GM12878 (cell line): ENCODE results near the gene MPRIP. TPM values are rescaled to one million over a fixed set of nuclear protein-coding genes. Genes with fewer than 3 reads are reported as not detected.

Experiments used
- ATAC-seq: fragments of 200-7000 bp; cut with Tn5 transposase; 3 replicates; pipeline ENCODE4 v1.9.1; 2020; ENCODE audit warnings: mild to moderate bottlenecking, moderate library complexity
- BruUV-seq: library from RNA; stranded (reverse); fragments of 400-500 nt; replicated peaks from 2 replicates; lab custom pipeline; 2021; lab: Mats Ljungman, UMichigan
- CTCF ChIA-PET: fragments of 300-600 bp; sonication (Branson Sonifier 250); formaldehyde crosslinking; extraction: SDS; loops from one replicate; lab custom pipeline; 2021; ENCODE audit warnings: inconsistent platforms; lab: Yijun Ruan, JAX
- POLR2A ChIA-PET: fragments of 350-600 bp; formaldehyde crosslinking; extraction: SDS; loops from one replicate; lab custom pipeline; 2021; ENCODE audit warnings: inconsistent platforms; lab: Charles Lee
- RAD21 ChIA-PET: fragments of 300-600 bp; sonication (Branson Sonifier 250); formaldehyde crosslinking; loops from one replicate; lab custom pipeline; 2023; ENCODE audit warnings: antibody characterized with exemption; ENCODE audit not compliant: unreplicated experiment; lab: Charles Lee
- SMC1A ChIA-PET: fragments of 300-600 bp; sonication (Branson Sonifier 250); formaldehyde crosslinking; loops from one replicate; lab custom pipeline; 2023; ENCODE audit not compliant: unreplicated experiment, uncharacterized antibody; lab: Charles Lee
- DNase-seq: peaks from one replicate; pipeline ENCODE4 v3.0.0-alpha.2; 2011; ENCODE audit warnings: low read depth, low spot score
- FAIRE-seq: peaks from 3 replicates; lab custom pipeline; 2011; peaks lifted over from hg19 to GRCh38; lab: Jason Lieb, UNC
- H2AFZ ChIP-seq: 2 replicates; pipeline ENCODE4 v1.6.0; 2011; ENCODE audit warnings: low read depth, low read length, control low read depth; ENCODE audit not compliant: control insufficient read depth
- H3K27ac ChIP-seq: 2 replicates; pipeline ENCODE4 v1.5.1; 2011; ENCODE audit warnings: control low read depth; ENCODE audit not compliant: control insufficient read depth, insufficient read depth
- H3K27me3 ChIP-seq, 2 experiments: replicated peaks in 1 of 2; 2 replicates each; pipeline versions ENCODE4 v1.6.0 to v1.6.1; 2011; ENCODE audit warnings: low read length in 1 of 2; ENCODE audit not compliant: control insufficient read depth in 2 of 2, insufficient read depth in 2 of 2
- H3K36me3 ChIP-seq, 2 experiments: 2 replicates each; pipeline ENCODE4 v1.5.1; 2011; ENCODE audit warnings: low read length in 1 of 2; ENCODE audit not compliant: control insufficient read depth in 2 of 2, insufficient read depth in 2 of 2
- H3K4me1 ChIP-seq: 2 replicates; pipeline ENCODE4 v1.6.1; 2011; ENCODE audit warnings: mild to moderate bottlenecking, low read length, moderate library complexity, mixed read lengths; ENCODE audit not compliant: control insufficient read depth, insufficient read depth
- H3K4me2 ChIP-seq: 2 replicates; pipeline ENCODE4 v1.6.0; 2011; ENCODE audit warnings: control low read depth; ENCODE audit not compliant: control insufficient read depth, insufficient read depth
- H3K4me3 ChIP-seq: fragments of 200-600 bp; sonication (generic); 2 replicates; pipeline ENCODE4 v1.5.1; 2016
- H3K79me2 ChIP-seq: 2 replicates; pipeline ENCODE4 v1.6.0; 2011; ENCODE audit warnings: low read length; ENCODE audit not compliant: control insufficient read depth, insufficient read depth
- H3K9ac ChIP-seq: 2 replicates; pipeline ENCODE4 v1.8.0; 2011; ENCODE audit warnings: low read length, control low read depth, mixed read lengths; ENCODE audit not compliant: control insufficient read depth, insufficient read depth
- H3K9me3 ChIP-seq: replicated peaks from 3 replicates; pipeline ENCODE4 v1.5.1; 2011; ENCODE audit warnings: mild to moderate bottlenecking, low read length; ENCODE audit not compliant: control insufficient read depth, insufficient read depth
- H4K20me1 ChIP-seq: 2 replicates; pipeline ENCODE4 v1.6.0; 2011; ENCODE audit not compliant: control insufficient read depth, insufficient read depth
- EED ChIP-seq: sonication (generic); IDR thresholded peaks from 2 replicates; pipeline ENCODE4 v1.6.1; 2016; ENCODE audit warnings: antibody characterized with exemption, low read depth
- HCFC1 ChIP-seq: fragments of 150-350 bp; IDR thresholded peaks from 2 replicates; pipeline ENCODE4 v1.6.1; 2014; ENCODE audit warnings: low read length
- HDGF ChIP-seq: fragments of 450-650 bp; IDR thresholded peaks from 2 replicates; pipeline ENCODE4 v1.6.1; 2016; ENCODE audit warnings: antibody characterized with exemption
- MEF2B ChIP-seq: fragments of 450-650 bp; IDR thresholded peaks from 2 replicates; pipeline ENCODE4 v1.6.1; 2018; ENCODE audit warnings: mild to moderate bottlenecking, moderate library complexity; ENCODE audit not compliant: partially characterized antibody, poor library complexity, severe bottlenecking
- NR2C1 ChIP-seq: fragments of 450-650 bp; IDR thresholded peaks from 2 replicates; pipeline ENCODE4 v1.6.1; 2017; ENCODE audit warnings: antibody characterized with exemption, mild to moderate bottlenecking, moderate library complexity
- POLR2AphosphoS5 ChIP-seq: IDR thresholded peaks from 2 replicates; pipeline ENCODE4 v1.6.1; 2011; ENCODE audit warnings: mild to moderate bottlenecking, low read length, inconsistent platforms
- SREBF1 ChIP-seq: IDR thresholded peaks from 2 replicates; pipeline ENCODE4 v1.6.1; 2012; ENCODE audit warnings: mild to moderate bottlenecking, low read length
- WGBS: methylation state at CpG from one replicate; pipeline ENCODE4 v1.1.6; 2016; ENCODE audit warnings: low lambda C conversion rate; ENCODE audit not compliant: insufficient replicate concordance, insufficient coverage; ENCODE audit errors: missing lambda C conversion rate; 5-methylcytosine and 5-hydroxymethylcytosine counted together
- in situ Hi-C: fragments of 300-500 bp; cut with MboI; formaldehyde crosslinking; loops from 9 replicates; pipeline ENCODE4 v1.14.3; 2018; ENCODE audit warnings: mixed read lengths
- intact Hi-C: fragments of 100-400 bp; cut with micrococcal nuclease; formaldehyde crosslinking; loops from one replicate; pipeline ENCODE4 v1.14.2; 2022; ENCODE audit not compliant: unreplicated experiment
- polyA plus RNA-seq, 11 experiments: library from polyadenylated mRNA; depleted of rRNA in 4 of 11; unstranded in 6 of 11; stranded (reverse) in 5 of 11; fragments of >200 nt; fragmentation: Nextera tagmentation in 4 of 11; fragmentation: Illumina TruSeq in 1 of 11; extraction: Ambion mirVana in 4 of 11; extraction: Trizol in 1 of 11; gene quantifications; 1 replicate in 1 of 11; 2 replicates in 10 of 11; pipeline versions ENCODE4 v1.2.1 to v1.2.3, GENCODE V29; 2011 to 2016; ENCODE audit warnings: inconsistent platforms in 2 of 11, missing spikeins in 2 of 11, low read depth in 1 of 11
- total RNA-seq, 4 experiments: library from RNA; depleted of rRNA in 3 of 4; stranded (reverse); fragments of >200 nt in 3 of 4; fragmentation: Illumina TruSeq in 1 of 4; extraction: Trizol in 1 of 4; gene quantifications; 2 replicates each; pipeline versions ENCODE4 v1.2.1 to v1.2.3, GENCODE V29; 2013 to 2021

The MPRIP gene
- total and polyA plus RNA-seq, 10 of the 15 experiments (the other 5 are each of a cell fraction or from before 2014, with no cell fraction given), result 16.5 to 168 (median 71.7) TPM

- ChIA-PET RAD21 (no interaction called here), SMC1A (no interaction called here), POLR2A (no interaction called here), CTCF (no interaction called here)
- WGBS, result 82% methylated on average over 8 of the region's 8 CpGs
- no peak for ATAC-seq
- Histone ChIP-seq H3K4me3 (no peak overlapping the region), H3K9me3 (no peaks in the 10 kb centered on the region), H3K36me3 (peaks cover 15 to 30% of the 10 kb centered on the region in 2 experiments), H4K20me1 (no peaks in the 10 kb centered on the region), H3K27ac (no peak overlapping the region), H3K27me3 (no peaks in the 10 kb centered on the region), H2AFZ (no peak overlapping the region), H3K4me2 (no peak overlapping the region), H3K9ac (no peak overlapping the region), H3K79me2 (no peaks in the 10 kb centered on the region), H3K4me1 (peaks cover 9% of the 10 kb centered on the region)
- no peak for FAIRE-seq
- intact Hi-C loops, result no loop called here
- in situ Hi-C loops, result no loop called here
- DNase-seq, result no peak
- TF ChIP-seq SREBF1 (no peak), MEF2B (no peak), HCFC1 (no peak), HDGF (no peak), EED (no peak), POLR2AphosphoS5 (no peak)
- BruUV-seq, result no TSS peak
Measured at GRCh38 chr17:17175340-17175739, 133.1 kb downstream of the MPRIP start.

GRCh38 chr17:17175917-17176316, 133.7 kb downstream of the MPRIP start:
- no peaks in the 10 kb centered on the region for H3K9me3 ChIP-seq
- RAD21 ChIA-PET, result no interaction called here
- no peak for DNase-seq
- BruUV-seq, result no TSS peak
- no peak overlapping the region for H3K4me2 ChIP-seq
- no peak for ATAC-seq
- no peaks in the 10 kb centered on the region for H4K20me1 ChIP-seq
- H2AFZ ChIP-seq, result no peak overlapping the region
- SMC1A ChIA-PET, result no interaction called here
- no peak overlapping the region for H3K4me3 ChIP-seq
- H3K9ac ChIP-seq, result no peak overlapping the region
- no peaks in the 10 kb centered on the region for H3K27me3 ChIP-seq
- no peak overlapping the region for H3K27ac ChIP-seq
- CTCF ChIA-PET, result no interaction called here
- H3K79me2 ChIP-seq, result no peaks in the 10 kb centered on the region
- intact Hi-C loops, result no loop called here
- H3K4me1 ChIP-seq, result peaks cover 14% of the 10 kb centered on the region
- POLR2A ChIA-PET, result interaction anchor here (0.6 kb wide), 1 partner anchor 14 kb away, joined by 3 read pairs; no protein-coding TSS in a partner anchor
- no peak for FAIRE-seq
- in situ Hi-C loops, result no loop called here
- no peak for TF ChIP-seq NR2C1
- peaks cover 20 to 33% of the 10 kb centered on the region in 2 experiments for H3K36me3 ChIP-seq
- WGBS, result 20% methylated on average over 12 of the region's 12 CpGs
